ENCODE results near the gene EAF1. TPM values are rescaled to one million over a fixed set of nuclear protein-coding genes. Genes with fewer than 3 reads are reported as not detected.

Gene EAF1
- total and polyA plus RNA-seq, 2 of the 8 experiments (the other 6 are each of a cell fraction or from before 2014, with no cell fraction given): 13.9 to 26.8 TPM

GRCh38 chr3:15455756-15456155 is 28.4 kb downstream of the EAF1 start:
- H2BK20ac ChIP-seq (ENCODE audit: low read length): no peak overlapping the region
- H3K79me1 ChIP-seq (ENCODE audit: low read depth, low read length): no peaks in the 10 kb centered on the region
- no peak overlapping the region for H3K23ac ChIP-seq (ENCODE audit: insufficient read length)
- no peak overlapping the region for H3K18ac ChIP-seq (ENCODE audit: extremely low read depth, low read length)
- no peak overlapping the region for H2BK15ac ChIP-seq (ENCODE audit: low read length)
- no peaks in the 10 kb centered on the region for H3K36me3 ChIP-seq (ENCODE audit: control insufficient read depth in 2 of 4, insufficient read depth in 4 of 4, low read length in 3 of 4)
- H3K27ac ChIP-seq (ENCODE audit: low read depth, low read length): no peak overlapping the region
- H2AK5ac ChIP-seq (ENCODE audit: low read depth, low read length): no peak overlapping the region
- POLR2A ChIA-PET (ENCODE audit: partially characterized antibody): interaction anchor here (0.6 kb wide), 1 partner anchor 346 kb away, joined by 3 read pairs; no protein-coding TSS in a partner anchor
- H2BK5ac ChIP-seq (ENCODE audit: low read depth, low read length): no peak overlapping the region
- H4K91ac ChIP-seq (replicated peaks; ENCODE audit: insufficient read length, low read length): no peak overlapping the region
- H3K27me3 ChIP-seq (replicated peaks in 1 of 4; ENCODE audit: control insufficient read depth in 3 of 4, extremely low read depth in 1 of 4, insufficient read depth in 3 of 4, low read length in 3 of 4): no peaks in the 10 kb centered on the region
- H3K4me3 ChIP-seq (ENCODE audit: extremely low read depth in 1 of 4, insufficient read depth in 2 of 4, low read depth in 3 of 4, low read length in 4 of 4): no peak overlapping the region
- no peak overlapping the region for H3K4me2 ChIP-seq (ENCODE audit: insufficient read depth in 1 of 2, low read depth in 2 of 2, low read length in 2 of 2)
- no peak overlapping the region for H2BK120ac ChIP-seq (replicated peaks; ENCODE audit: low read depth, low read length)
- no peak for FAIRE-seq
- no peak overlapping the region for H3K4ac ChIP-seq (replicated peaks; ENCODE audit: insufficient read length, low read depth, low read length)
- no peak for TF ChIP-seq SIN3A (conservative IDR thresholded peaks at IDR 0.05 in 1 of 2, IDR thresholded peaks at IDR 0.05 in 1 of 2; ENCODE audit: low read depth in 1 of 2, low read length in 2 of 2)
- TF ChIP-seq CHD2 (IDR thresholded peaks at IDR 0.05; ENCODE audit: low read length): no peak
- no peak for TF ChIP-seq CHD1 (IDR thresholded peaks at IDR 0.05; ENCODE audit: low read depth, low read length)
- TF ChIP-seq E2F6 (IDR thresholded peaks at IDR 0.05): no peak
- TF ChIP-seq ZNF274 (IDR thresholded peaks at IDR 0.05; ENCODE audit: borderline replicate concordance, extremely low read depth, low read length): no peak
- TF ChIP-seq FOSL1 (IDR thresholded peaks at IDR 0.05; ENCODE audit: insufficient read depth, low read depth, low read length): no peak
- TF ChIP-seq CTCF (IDR thresholded peaks at IDR 0.05; ENCODE audit: control extremely low read depth in 1 of 3, insufficient read depth in 1 of 3, low read depth in 1 of 3, low read length in 3 of 3): no peak
- no peak for TF ChIP-seq CREB1 (IDR thresholded peaks at IDR 0.05)
- TF ChIP-seq EGR1 (IDR thresholded peaks at IDR 0.05; ENCODE audit: borderline replicate concordance, low read depth, low read length): no peak
- TF ChIP-seq KDM5A (IDR thresholded peaks at IDR 0.05; ENCODE audit: low read length): no peak
- no peak overlapping the region for H3K14ac ChIP-seq (ENCODE audit: insufficient read length)
- no peaks in the 10 kb centered on the region for H3K79me2 ChIP-seq (ENCODE audit: control insufficient read depth in 1 of 2, insufficient read depth in 2 of 2, low read length in 2 of 2)
- no peak for DNase-seq (ENCODE audit: low read depth in 1 of 2, low spot score in 2 of 2)
- H3K4me1 ChIP-seq (replicated peaks in 1 of 4; ENCODE audit: control insufficient read depth in 3 of 4, insufficient read depth in 4 of 4, low read length in 3 of 4): no peaks in the 10 kb centered on the region
- H4K5ac ChIP-seq (ENCODE audit: insufficient read length, low read depth, low read length): no peak overlapping the region
- H3K9me3 ChIP-seq (ENCODE audit: insufficient read depth in 2 of 2, low read depth in 1 of 2, low read length in 1 of 2): no peaks in the 10 kb centered on the region
- H3K56ac ChIP-seq (replicated peaks; ENCODE audit: insufficient read length, low read depth, low read length): no peak overlapping the region
- no peaks in the 10 kb centered on the region for H3K23me2 ChIP-seq (ENCODE audit: low read depth, low read length)
- H4K8ac ChIP-seq (ENCODE audit: extremely low read depth, insufficient read depth, low read length): no peak overlapping the region
- no peaks in the 10 kb centered on the region for H4K20me1 ChIP-seq (replicated peaks in 1 of 2; ENCODE audit: control insufficient read depth in 1 of 2, insufficient read depth in 2 of 2, low read length in 2 of 2)
- H3K9ac ChIP-seq (replicated peaks in 1 of 4; ENCODE audit: extremely low read depth in 1 of 4, low read depth in 3 of 4, low read length in 3 of 4): no peak overlapping the region
- CTCF ChIA-PET (ENCODE audit: partially characterized antibody): no interaction called here
- H2BK12ac ChIP-seq (ENCODE audit: low read depth, low read length): no peak overlapping the region
- 88% methylated on average over 7 of the region's 7 CpGs; no CpG with 5 or more reads in 1 of the 2 experiments for WGBS, 2 experiments (ENCODE audit: extremely low coverage in 1 of 2, insufficient coverage in 1 of 2, insufficient read length in 1 of 2, insufficient replicate concordance in 2 of 2, low coverage in 1 of 2, low lambda C conversion rate in 2 of 2, missing lambda C conversion rate in 1 of 2)
- no peak overlapping the region for H2AFZ ChIP-seq (ENCODE audit: low read length)

Data from H1 (cell line).